GM19395 (cell line): Measurements from ENCODE around the gene PSMC3IP.
"Not testable (repeated sequence)": the region's sequence is repeated elsewhere in the genome, so short reads cannot be mapped to it uniquely, and the experiment has no call there.

Experiments used
- ATAC-seq: cut with Tn5 transposase; IDR thresholded peaks from one replicate; pipeline ENCODE4 v1.9.1; 2021; ENCODE audit warnings: mild to moderate bottlenecking, moderate library complexity; ENCODE audit not compliant: unreplicated experiment

PSMC3IP gene

DNA sequence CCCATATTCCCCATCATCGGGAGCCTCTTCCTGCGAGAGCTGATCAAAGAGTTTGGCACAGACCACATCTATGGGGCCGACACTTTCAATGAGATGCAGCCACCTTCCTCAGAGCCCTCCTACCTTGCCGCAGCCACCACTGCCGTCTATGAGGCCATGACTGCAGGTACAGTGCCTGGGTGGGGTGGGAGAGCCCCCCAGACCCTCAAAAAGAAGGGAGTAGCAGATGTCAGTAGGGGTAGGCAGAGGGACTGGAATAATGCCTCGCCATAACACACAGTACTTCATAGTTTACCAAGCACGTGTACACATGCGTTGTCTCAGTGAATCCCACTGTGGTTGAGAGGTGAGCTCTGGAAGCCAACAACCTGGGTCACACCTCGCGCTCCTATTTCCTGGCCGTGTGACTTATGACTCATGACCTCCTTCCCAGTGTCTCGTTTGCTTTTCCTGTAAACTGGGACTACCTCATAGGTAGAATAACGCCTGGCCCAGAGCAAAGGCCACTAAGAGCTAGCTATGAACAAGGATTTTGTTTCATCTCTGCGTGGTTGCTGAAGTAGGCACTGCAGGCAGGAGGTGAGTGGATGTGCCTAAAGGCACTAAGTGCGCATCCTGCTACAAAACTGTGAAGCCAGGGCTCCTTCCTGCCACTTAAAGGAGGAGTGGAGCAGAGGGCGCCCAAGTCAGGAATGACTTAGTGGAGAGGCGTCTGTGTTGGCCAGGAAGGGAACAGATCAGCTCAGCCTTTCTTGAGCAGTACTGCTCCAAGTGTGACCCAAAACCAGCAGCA lies 36.3 kb downstream of the PSMC3IP start:
- ATAC-seq: no peak

DNA sequence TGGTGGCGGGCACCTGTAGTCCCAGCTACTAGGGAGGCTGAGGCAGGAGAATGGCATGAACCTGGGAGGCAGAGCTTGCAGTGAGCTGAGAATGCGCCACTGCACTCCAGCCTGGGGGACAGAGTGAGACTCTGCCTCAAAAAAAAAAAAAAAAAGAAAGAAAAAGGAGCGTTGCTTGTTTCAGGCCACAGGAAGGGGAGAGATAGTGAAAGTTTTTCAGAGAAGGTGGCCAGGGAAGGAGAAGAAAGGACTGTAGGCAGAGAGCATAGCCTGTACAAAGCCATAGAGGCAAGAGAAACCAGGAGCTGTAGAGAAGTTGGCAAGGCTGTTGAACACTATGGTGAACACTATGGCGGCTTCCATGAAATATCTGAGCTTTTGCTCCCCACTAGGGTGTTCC lies 37.0 kb downstream of the PSMC3IP start:
- ATAC-seq: not testable (repeated sequence)

DNA sequence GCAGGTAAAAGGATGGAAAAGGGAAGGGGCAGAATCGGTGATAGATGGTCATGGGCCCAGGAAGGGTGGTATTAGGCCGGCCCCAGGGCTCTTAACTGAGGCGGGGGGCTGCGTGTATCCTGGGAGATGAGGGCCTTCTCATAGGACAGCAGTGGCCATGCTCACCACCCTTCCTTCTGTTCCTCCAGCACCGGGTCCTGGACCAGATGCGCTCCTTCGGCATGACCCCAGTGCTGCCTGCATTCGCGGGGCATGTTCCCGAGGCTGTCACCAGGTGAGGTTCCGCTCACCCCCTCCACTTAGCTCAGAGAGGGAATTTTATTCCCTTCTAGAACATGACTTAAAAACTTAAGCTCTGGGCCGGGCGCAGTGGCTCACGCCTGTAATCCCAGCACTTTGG lies 39.0 kb downstream of the PSMC3IP start:
- ATAC-seq: no peak

DNA sequence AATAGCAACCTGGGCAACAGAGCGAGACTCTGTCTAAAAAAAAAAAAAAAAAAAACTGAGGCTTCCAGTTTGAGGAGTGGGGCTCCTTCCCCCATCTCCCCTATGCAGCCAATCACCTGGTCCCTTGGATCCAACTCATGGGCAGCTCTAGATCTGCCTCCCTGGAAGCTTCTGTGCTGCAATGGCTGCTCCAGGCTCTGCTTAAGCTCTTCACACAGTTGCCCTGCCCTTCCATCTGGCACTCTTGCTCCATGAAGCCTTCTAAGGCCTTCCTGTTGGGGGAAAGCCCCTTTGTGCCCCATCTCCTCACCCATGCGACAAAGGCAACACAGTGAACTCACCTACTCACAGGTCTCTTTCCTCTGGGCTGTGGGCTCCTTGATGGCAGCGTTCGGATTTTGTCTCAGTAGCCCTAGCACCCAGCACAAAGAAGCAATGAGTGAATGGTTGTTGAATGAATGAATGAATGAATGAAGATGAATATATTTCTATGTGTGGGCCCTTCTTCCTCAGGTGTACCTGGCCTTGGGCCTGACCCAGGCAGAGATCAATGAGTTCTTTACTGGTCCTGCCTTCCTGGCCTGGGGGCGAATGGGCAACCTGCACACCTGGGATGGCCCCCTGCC lies 39.6 kb downstream of the PSMC3IP start:
- no peak for ATAC-seq

DNA sequence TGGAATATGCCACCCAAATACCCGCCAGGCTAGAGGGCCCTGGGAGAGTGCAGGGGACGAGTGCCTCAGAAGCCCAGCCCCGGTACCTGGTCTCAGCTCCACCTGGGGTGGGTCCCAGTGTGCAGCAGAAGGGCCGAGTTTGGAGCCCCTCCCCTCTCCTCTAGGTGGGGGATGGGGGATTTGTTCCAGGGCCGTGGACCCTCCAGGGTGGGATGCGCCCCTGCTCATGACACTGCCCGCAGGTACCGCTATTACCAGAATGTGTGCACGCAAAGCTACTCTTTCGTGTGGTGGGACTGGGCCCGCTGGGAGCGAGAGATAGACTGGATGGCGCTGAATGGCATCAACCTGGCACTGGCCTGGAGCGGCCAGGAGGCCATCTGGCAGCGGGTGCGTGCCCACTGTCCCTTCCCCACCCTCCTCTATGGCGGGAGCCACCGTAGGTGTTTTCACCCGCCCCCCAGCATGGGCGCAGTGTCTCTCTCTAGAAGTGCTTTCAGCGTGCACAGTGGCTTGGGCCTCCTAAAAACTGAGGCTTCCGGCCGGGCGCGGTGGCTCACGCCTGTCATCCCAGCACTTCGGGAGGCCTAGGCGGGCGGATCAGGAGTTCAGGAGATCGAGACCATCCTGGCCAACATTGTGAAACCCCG lies 40.2 kb downstream of the PSMC3IP start:
- ATAC-seq: no peak

DNA sequence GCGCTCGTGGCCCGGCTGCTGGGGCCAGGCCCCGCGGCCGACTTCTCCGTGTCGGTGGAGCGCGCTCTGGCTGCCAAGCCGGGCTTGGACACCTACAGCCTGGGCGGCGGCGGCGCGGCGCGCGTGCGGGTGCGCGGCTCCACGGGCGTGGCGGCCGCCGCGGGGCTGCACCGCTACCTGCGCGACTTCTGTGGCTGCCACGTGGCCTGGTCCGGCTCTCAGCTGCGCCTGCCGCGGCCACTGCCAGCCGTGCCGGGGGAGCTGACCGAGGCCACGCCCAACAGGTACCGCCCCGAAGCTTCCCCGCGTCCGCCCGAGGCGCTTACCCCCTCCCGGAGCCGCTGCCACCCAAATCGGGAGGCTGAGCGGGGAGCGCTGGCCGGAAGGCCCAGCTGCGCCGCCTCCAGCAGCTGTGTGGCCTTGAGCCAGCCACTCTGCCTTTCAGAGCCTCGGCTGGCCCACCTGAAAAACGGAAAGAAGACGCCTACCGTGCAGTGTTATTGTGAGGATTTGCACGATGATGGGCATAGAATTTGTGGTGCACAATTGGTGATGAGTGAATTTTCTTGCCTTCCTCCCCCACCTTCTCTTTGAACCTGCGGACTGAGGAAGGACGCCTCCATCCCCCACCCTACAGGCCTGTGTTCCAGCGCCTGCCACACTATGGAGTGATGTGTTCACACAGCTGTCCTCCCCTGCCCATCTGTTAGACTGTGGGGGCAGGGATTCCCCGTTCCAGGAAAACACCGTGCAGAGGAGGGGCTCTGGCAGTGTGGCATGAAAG lies 41.0 kb downstream of the PSMC3IP start:
- peak; percentile 56 for ATAC-seq

DNA sequence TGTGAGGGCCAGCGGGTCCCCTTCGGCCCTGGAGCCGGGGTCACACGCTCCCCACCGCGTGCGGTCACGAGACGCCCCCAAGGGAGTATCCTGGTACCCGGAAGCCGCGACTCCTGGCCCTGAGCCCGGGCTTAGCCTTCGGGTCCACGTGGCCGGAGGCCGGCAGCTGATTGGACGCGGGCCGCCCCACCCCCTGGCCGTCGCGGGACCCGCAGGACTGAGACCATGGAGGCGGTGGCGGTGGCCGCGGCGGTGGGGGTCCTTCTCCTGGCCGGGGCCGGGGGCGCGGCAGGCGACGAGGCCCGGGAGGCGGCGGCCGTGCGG lies 41.5 kb downstream of the PSMC3IP start, which contains the start of gene NAGLU:
Gene NAGLU, plus strand, starts transcription at position 194 of the 324 bp plus-strand sequence. Its CDS starts 32 bp downstream, at position 226.
- ATAC-seq: peak; percentile 80

DNA sequence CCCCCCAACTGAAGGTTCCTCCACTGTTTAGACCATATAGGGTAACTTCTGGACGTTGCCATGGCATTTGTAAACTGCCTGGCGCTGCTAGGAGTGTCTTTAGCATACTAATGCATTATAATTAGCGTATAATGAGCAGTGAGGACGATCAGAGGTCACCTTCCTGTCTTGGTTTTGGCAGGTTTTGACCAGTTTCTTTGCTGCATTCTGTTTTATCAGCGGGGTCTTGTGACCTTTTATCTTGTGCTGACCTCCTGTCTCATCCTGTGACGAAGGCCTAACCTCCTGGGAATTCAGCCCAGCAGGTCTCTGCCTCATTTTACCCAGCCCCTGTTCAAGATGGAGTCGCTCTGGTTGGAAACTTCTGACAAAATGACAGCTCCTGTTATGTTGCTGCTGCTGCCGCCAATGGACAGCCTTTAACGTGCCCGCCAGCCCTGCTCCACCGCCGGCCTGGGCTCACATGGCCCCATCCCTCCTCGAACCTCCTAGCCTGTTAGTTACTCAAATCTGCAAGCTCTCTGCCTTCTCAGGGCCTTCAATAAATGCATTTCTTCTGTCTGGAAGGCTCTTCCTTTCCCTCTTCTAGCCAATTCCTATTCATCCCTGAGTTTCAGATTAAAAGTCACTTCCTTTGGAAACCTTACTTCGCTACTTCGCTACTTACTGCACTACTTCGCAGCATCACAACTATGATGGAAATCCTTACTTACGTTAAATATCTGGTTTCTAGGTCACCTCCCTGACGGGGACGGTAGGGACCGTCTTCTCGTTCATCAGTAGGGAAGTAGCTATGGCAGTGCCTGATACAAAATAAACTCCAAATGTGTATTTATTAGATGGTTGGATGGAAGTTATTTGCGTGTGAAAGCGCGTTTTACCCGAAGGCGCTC lies 42.1 kb downstream of the PSMC3IP start:
- peak; percentile 12 for ATAC-seq

DNA sequence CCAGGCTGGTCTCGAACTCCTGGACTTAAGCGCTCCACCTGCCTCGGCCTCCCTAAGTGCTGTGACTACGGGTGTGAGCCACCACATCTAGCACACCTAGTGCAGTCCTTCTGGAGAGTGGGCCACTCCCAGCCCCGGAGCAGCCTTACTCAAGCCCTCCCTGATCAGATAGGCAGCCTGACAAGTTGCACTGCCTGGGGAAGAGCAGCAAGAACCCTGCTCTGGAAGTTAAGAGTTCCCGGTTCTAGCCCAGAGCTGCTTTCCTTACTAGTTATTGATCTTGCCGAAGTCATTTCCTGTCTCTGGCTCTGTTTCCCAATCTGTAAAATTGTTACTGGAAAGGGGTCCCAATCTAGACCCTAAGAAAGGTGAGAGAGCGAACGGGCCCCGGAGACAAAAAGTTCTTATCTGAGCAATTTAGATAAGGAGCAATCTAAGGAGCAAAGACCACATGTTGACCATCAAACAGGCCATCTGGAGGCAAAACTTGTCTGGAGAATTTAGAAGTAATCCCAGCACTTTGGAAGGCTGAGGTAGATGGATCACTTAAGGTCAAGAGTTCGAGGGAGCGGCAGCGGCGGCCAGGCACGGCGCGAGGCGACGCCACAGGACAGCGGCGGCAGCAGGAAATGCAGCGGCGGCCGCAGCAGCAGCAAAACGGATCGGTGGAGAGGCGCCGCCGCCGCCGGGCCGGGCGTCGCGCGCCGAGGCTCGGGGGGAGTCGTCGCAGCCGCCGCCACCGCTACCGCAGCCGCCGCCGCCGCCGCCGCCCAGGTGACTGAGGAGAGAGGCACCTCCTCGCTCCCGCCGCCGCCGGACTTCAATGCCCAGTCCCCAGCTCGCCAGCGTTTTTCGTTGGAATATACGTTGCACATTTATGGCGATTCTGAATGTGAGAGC lies 45.8 kb downstream of the PSMC3IP start:
- no peak for ATAC-seq

DNA sequence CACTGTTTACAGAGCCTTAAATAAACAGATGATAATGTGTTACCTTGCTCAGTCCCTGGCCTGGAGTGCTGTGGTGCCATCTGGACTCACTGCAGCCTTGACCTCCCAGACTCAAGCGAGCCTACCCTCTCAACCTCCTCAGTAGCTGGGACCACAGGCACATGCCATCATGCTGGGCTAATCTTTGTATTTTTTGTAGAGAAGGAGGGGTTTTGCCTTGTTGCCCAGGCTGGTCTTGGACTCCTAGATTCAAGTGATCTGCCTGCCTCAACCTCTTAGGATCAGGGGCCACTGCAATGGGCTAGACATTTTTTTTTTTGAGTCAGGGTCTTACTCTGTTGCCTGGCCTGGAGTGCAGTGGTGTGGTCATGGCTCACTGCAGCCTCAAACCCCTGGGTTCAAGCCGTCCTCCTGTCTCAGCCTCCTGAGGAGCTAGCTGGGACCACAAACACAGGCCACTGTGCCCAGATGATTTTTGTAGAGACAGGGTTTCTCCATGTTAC lies 46.5 kb downstream of the PSMC3IP start:
- no peak for ATAC-seq

DNA sequence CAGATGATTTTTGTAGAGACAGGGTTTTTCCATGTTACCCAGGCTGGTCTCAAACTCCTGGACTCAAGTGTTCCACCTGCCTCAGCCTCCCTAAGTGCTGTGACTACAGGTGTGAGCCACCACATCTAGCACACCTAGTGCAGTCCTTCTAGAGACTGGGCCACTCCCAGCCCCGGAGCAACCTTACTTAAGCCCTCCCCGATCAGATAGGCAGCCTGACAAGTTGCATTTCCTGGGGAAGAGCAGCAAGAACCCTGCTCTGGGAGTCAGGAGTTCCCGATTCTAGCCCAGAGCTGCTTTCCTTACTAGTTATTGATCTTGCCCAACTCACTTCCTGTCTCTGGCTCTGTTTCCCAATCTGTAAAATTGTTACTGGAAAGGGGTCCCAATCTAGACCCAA lies 48.5 kb downstream of the PSMC3IP start:
- no peak for ATAC-seq

DNA sequence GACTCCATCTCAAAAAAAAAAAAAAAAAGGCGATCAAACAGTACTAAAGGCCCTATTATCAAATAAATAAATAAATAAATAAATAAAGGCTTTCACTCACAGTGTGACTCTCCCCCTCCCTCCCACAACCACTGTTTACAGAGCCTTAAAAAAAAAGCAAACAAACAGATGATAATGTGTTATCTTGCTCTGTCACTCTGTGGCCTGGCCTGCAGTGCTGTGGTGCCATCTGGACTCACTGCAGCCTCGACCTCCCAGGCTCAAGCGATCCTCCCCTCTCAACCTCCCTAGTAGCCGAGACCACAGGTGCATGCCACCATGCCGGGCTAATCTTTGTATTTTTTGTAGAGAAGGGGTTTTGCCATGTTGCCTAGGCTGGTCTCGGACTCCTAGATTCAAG lies 49.6 kb downstream of the PSMC3IP start:
- no peak for ATAC-seq

DNA sequence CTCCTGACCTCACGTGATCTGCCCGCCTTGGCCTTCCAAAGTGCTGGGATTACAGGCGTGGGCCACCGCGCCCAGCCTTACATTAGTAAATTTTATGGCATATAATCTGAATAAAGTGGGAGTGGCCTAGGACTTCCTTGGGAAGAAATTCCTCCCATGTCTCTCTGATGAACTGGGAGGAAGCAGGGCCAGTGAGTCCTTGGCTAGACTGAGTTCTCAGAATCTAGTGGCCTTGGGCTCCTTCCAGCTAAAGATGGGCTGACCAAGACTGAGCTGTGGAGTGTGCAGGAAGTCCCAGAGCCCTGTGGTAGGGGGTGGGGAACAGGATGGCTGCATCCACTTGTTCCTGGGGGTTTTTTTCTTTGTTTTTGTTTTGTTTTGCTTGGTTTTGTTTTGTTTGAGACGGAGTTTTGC lies 51.5 kb downstream of the PSMC3IP start:
- ATAC-seq: no peak

DNA sequence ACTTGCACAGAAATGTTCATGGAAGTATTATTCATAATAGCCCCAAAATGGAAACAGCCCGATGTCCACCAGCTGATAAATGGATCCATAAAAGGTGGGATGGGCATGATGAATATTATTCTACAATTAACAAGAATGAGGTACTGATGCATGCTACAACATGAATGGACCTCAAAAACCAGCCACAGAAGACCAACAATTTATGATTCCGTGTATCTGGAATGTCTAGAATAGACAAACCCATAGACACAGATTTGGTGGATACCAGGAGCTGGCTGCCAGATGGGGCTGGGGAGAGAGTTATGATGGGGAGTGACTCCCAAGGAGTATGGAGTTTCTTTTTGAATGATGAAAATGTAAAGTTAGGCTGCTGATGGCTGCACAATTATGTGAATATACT lies 52.3 kb downstream of the PSMC3IP start:
- ATAC-seq: no peak

DNA sequence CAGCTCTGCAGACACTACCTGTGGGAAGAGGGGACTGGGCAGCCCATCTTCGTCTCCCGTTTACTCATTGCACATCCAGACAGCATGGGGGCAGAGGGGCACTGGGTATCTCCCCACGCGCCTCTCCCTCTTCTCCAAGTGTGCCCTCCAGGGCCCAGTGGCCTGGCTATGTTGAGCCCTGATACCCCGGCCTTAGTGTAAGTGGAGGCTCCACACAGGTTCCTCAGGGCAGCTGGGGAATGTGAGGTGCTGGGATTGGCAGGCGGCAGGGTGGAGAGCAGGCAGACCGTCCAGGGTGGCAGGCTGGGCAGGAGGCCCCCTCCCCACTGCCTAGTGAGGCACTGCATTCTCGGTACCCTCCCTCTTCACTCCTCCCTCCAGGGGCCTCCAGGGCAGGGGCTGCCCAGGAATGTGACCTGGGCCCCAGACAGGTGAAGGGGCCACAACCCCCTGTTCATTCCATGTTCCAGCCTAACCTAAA lies 54.7 kb downstream of the PSMC3IP start:
- ATAC-seq: no peak
